Esophagus squamous epithelium (tissue), 5 donors: Measurements from ENCODE around the gene SPECC1. TPM values are rescaled to one million over a fixed set of nuclear protein-coding genes. Genes with fewer than 3 reads are reported as not detected.

Source experiments
- DNase-seq: peaks from one replicate; lab custom pipeline; 2025; lab: John Stamatoyannopoulos, UW
- H3K27ac ChIP-seq, 4 donors: fragments of 200-600 bp; sonication (generic); one replicate each; pipeline ENCODE4 v1.5.1; 2016 to 2019; ENCODE audit warnings: mild to moderate bottlenecking in 1 of 4
- H3K27me3 ChIP-seq, 4 donors: fragments of 200-600 bp; sonication (generic); 1 replicate in 3 of 4; 2 replicates in 1 of 4; pipeline versions ENCODE4 v1.5.1 to v1.6.0; 2017 to 2021; ENCODE audit warnings: antibody characterized with exemption in 1 of 4
- H3K36me3 ChIP-seq, 3 donors: fragments of 200-600 bp; sonication (generic); one replicate each; pipeline ENCODE4 v1.5.1; 2016 to 2019
- H3K4me1 ChIP-seq, 3 donors: fragments of 200-600 bp; sonication (generic); one replicate each; pipeline ENCODE4 v1.5.1; 2017 to 2019
- H3K4me3 ChIP-seq, 4 donors: fragments of 200-600 bp; sonication (generic); 1 replicate in 3 of 4; 2 replicates in 1 of 4; pipeline ENCODE4 v1.5.1; 2016 to 2019; ENCODE audit warnings: mild to moderate bottlenecking in 2 of 4, moderate library complexity in 1 of 4
- H3K9me3 ChIP-seq, 3 donors: fragments of 200-600 bp; sonication (generic); one replicate each; pipeline ENCODE4 v1.5.1; 2016 to 2019
- POLR2A ChIP-seq, 4 donors: fragments of 450-650 bp; IDR thresholded peaks; one replicate each; pipeline ENCODE4 v1.6.1; 2017; ENCODE audit warnings: antibody characterized with exemption in 4 of 4, mild to moderate bottlenecking in 4 of 4, moderate library complexity in 3 of 4
- WGBS, 2 donors: methylation state at CpG; one replicate each; pipeline ENCODE4 v1.1.5; 2018; 5-methylcytosine and 5-hydroxymethylcytosine counted together
- intact Hi-C: fragments of 100-400 bp; cut with DNase I; formaldehyde crosslinking; loops from one replicate; pipeline ENCODE4 v1.15.0; 2022
- total RNA-seq, 4 donors: library from RNA; depleted of rRNA; stranded (reverse); fragments of >200 nt; gene quantifications; one replicate each; pipeline ENCODE4 v1.1.0, GENCODE V29; 2016
- TF ChIP-seq, protein P1 (sequence below), 6 experiments: fragments of 450-650 bp in 4 of 6; fragments of 200-600 bp in 2 of 6; sonication (generic) in 2 of 6; IDR thresholded peaks; one replicate each; pipeline ENCODE4 v1.5.1; 2016 to 2019; ENCODE audit warnings: antibody characterized with exemption in 6 of 6, mild to moderate bottlenecking in 4 of 6, moderate library complexity in 4 of 6
- donor health status: DM: yes; HTN: yes; CAD: no.

SPECC1 gene
- total RNA-seq, 4 donors from 2014 or later = 13.8 to 29.6 (median 19.0) TPM

DNA sequence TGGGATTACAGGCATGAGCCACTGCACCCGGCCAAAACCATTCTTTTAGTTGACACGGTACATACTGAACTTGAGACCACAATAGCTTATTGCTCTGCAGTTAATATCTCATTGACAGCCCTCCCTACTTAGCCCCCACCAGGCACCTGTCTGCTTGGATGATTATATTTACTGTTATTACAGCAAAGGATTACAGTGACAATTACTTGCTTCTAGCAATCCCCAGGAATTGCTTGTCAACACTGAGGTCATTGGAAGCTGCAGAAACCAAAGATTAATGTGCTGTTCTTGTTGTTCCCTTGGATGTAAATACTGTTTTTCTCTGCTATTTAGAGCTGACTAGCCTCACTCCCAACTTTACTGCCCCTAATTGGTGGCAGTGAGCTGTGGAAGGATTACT, 247.0 kb downstream of the SPECC1 start:
- 89 to 94% methylated on average over 2 of the region's 2 CpGs for WGBS, 2 donors
- Histone ChIP-seq H3K9me3 (no peaks in the 10 kb centered on the region), H3K27ac (no peak overlapping the region), H3K4me3 (no peak overlapping the region), H3K36me3 (peaks cover 0 to 34% (median 0%) of the 10 kb centered on the region in 3 donors), H3K4me1 (no peaks in the 10 kb centered on the region), H3K27me3 (no peaks in the 10 kb centered on the region)
- intact Hi-C loops = no loop called here
- DNase-seq = no peak
- TF ChIP-seq, protein P1, sequence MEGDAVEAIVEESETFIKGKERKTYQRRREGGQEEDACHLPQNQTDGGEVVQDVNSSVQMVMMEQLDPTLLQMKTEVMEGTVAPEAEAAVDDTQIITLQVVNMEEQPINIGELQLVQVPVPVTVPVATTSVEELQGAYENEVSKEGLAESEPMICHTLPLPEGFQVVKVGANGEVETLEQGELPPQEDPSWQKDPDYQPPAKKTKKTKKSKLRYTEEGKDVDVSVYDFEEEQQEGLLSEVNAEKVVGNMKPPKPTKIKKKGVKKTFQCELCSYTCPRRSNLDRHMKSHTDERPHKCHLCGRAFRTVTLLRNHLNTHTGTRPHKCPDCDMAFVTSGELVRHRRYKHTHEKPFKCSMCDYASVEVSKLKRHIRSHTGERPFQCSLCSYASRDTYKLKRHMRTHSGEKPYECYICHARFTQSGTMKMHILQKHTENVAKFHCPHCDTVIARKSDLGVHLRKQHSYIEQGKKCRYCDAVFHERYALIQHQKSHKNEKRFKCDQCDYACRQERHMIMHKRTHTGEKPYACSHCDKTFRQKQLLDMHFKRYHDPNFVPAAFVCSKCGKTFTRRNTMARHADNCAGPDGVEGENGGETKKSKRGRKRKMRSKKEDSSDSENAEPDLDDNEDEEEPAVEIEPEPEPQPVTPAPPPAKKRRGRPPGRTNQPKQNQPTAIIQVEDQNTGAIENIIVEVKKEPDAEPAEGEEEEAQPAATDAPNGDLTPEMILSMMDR (IDR thresholded peaks at IDR 0.05) = no peak
- TF ChIP-seq POLR2A (IDR thresholded peaks at IDR 0.05) = no peak

DNA sequence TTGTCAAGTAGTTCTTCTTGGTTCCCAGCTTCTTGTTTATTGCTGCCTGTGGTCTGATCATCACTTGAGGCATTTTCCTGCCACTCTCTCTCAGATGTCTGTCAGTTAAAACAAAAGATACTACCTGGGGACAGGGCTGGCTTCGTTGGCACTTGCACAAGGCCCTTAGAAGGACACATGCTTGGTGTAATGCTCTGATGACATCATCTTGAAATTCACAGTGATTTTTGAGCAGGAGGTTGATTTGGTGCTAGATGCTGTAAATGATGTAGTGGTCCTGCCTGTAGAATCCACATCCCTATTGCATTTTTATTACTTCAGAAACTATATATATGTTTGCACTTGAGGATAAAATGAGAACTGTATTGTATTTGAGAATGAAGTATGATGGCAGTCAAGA, 247.8 kb downstream of the SPECC1 start:
- Histone ChIP-seq H3K36me3 (peaks cover 0 to 34% (median 0%) of the 10 kb centered on the region in 3 donors), H3K4me3 (no peak overlapping the region), H3K27ac (no peak overlapping the region), H3K27me3 (no peaks in the 10 kb centered on the region), H3K9me3 (no peaks in the 10 kb centered on the region), H3K4me1 (no peaks in the 10 kb centered on the region)
- 91% methylated on average over 1 of the region's 1 CpG; no CpG with 5 or more reads in 1 of the 2 donors for WGBS, 2 donors
- intact Hi-C loops = no loop called here
- DNase-seq = no peak
- TF ChIP-seq POLR2A (IDR thresholded peaks at IDR 0.05) = no peak
- TF ChIP-seq, protein P1 (IDR thresholded peaks at IDR 0.05) = no peak

DNA sequence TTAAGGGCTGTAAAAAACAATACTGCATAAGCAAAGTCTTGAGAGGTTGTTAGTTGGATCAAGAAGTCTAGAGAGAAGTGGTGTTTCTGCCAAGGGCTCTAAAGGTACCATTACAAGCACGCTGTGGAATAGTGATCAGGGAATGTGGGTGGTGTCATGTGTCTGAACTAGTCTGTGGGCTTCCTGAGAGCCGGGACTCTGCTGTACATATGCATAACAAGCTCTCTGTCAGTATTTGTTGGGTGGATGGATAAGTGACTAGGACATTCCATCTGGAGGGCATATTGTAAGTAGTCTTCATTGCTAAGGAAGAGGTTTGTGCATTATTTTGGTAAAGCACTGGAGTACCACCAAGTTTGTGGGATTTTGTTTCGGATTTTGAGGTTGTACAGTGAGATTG, 248.6 kb downstream of the SPECC1 start:
- no peaks in the 10 kb centered on the region for H3K27me3 ChIP-seq
- no peak for DNase-seq
- intact Hi-C loops = no loop called here
- H3K36me3 ChIP-seq = peaks cover 0 to 34% (median 0%) of the 10 kb centered on the region in 3 donors
- no peaks in the 10 kb centered on the region for H3K4me1 ChIP-seq
- no peaks in the 10 kb centered on the region for H3K9me3 ChIP-seq
- TF ChIP-seq, protein P1 (IDR thresholded peaks at IDR 0.05) = no peak
- no peak for TF ChIP-seq POLR2A (IDR thresholded peaks at IDR 0.05)
- WGBS, 2 donors = 91 to 94% methylated on average over 3 of the region's 3 CpGs
- H3K27ac ChIP-seq = no peak overlapping the region
- H3K4me3 ChIP-seq = no peak overlapping the region

DNA sequence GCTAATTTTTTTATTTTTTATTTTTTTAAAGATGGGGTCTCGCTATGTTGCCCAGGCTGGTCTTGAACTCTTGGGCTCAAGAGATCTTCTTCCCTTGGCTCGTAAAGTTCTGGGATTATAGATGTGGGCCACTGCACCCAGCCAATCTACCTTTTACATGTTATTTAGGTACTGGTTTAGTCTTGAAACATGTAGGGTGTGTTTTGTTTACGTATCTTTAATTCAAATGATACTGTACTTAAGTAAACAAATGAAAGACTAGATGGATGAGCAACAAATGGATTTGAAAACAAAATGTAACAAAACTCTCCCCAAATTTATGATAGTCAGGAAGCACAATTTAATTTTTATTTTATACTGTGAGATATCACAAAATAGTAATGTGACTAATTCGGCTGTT, 250.5 kb downstream of the SPECC1 start:
- H3K36me3 ChIP-seq = peaks cover 0 to 34% (median 0%) of the 10 kb centered on the region in 3 donors
- no peak overlapping the region for H3K4me3 ChIP-seq
- DNase-seq = no peak
- TF ChIP-seq POLR2A (IDR thresholded peaks at IDR 0.05) = no peak
- TF ChIP-seq, protein P1 (IDR thresholded peaks at IDR 0.05) = no peak
- no peak overlapping the region for H3K27ac ChIP-seq
- intact Hi-C loops = no loop called here
- WGBS, 2 donors = 89 to 93% methylated on average over 4 of the region's 4 CpGs
- peaks cover 0 to 3% (median 0%) of the 10 kb centered on the region in 3 donors for H3K4me1 ChIP-seq
- H3K27me3 ChIP-seq = no peaks in the 10 kb centered on the region
- no peaks in the 10 kb centered on the region for H3K9me3 ChIP-seq

DNA sequence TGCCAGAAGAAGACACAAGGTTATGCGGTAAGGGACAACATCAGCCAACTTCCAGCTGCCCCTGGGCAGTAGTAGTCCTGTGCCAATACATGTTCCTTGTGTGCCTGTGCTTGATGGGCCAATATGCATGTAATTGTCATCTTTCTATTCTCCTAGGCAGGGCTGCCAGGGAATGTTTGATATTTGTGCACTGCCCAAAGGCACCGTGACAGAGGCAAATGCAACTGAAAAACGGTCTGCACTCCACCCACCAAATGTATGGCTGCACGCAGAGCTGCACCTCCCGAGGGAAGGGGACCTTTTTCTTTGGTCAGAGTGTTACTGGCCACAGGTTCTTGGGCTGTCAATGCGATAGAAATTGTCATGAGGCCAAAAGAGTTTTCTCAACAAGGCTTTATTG, 251.1 kb downstream of the SPECC1 start:
- no peak for TF ChIP-seq POLR2A (IDR thresholded peaks at IDR 0.05)
- TF ChIP-seq, protein P1 (IDR thresholded peaks at IDR 0.05) = no peak
- DNase-seq = no peak
- WGBS, 2 donors = 60 to 62% methylated on average over 5 to 6 of the region's 6 CpGs

More for the DNA sequence above, 251.1 kb downstream of the SPECC1 start:
- H3K4me3 ChIP-seq = no peak overlapping the region
- H3K4me1 ChIP-seq = peaks cover 0 to 3% (median 0%) of the 10 kb centered on the region in 3 donors
- no peaks in the 10 kb centered on the region for H3K9me3 ChIP-seq
- H3K27me3 ChIP-seq = no peaks in the 10 kb centered on the region
- H3K36me3 ChIP-seq = peaks cover 0 to 33% (median 0%) of the 10 kb centered on the region in 3 donors
- intact Hi-C loops = no loop called here
- H3K27ac ChIP-seq = no peak overlapping the region
